Activated T-helper 9 cell treated with anti-CD3 and anti-CD28 coated beads, Interleukin-2, amount 50 U/mL, for 16 hours (primary cell): ENCODE results near the gene FGFR2.

ENCODE experiments used
- DNase-seq: peaks from one replicate; pipeline ENCODE4 v3.0.0-alpha.2; 2020; ENCODE audit warnings: low read depth

The FGFR2 gene

DNA sequence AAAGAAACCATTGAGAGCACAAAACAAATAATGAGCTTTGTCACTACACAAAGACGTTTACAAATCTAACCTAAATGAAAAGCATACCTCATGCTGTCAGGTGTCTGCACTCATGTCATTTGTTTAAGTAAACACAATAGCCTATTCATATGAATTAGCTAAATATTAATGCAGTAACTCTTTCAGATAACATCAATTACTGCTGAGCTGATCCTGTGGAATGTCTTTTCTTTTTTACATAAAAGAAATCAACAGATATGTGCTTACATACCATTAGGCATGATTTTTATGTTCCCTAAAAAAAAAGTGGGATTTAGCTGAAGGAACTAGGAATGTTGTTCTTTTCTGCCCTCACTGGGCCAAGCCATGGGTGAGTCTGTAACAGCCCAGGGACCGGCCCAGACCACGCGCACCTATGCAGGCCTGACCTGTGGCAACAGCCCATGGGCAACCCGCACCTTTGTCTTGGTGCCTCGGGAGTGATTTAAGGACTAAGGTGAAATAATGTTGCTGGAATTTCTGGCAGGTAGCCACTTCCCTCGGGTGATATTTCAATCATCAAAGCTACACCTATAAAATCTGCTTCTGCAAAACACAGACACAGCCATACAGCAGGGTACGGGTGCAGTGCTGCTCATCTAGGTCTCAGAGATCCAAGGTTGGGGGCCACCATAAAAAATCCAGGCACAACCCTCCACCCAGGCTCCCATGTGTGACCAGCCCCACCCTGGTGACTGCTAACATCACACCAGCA lies 44.6 kb downstream of the FGFR2 start:
- DNase-seq, result no peak

DNA sequence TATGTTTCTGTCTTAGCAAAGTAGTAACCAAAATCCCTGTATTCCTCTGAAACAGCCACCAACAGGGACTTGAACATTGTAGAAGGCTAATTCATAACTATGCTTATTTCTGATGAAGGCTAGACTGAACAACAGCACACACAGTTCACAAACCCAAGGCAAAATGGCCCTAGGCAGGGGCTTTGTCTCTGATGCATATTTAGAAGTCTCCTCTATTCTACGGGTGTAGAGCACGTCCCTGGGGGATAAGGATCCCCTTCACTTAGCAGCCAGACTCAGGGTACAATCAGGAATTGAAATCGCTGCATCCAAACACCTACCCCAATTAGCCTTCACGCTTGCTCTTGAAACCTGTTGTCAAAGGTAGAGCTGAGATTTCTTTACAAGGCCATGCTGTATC lies 45.5 kb downstream of the FGFR2 start:
- no peak for DNase-seq

DNA sequence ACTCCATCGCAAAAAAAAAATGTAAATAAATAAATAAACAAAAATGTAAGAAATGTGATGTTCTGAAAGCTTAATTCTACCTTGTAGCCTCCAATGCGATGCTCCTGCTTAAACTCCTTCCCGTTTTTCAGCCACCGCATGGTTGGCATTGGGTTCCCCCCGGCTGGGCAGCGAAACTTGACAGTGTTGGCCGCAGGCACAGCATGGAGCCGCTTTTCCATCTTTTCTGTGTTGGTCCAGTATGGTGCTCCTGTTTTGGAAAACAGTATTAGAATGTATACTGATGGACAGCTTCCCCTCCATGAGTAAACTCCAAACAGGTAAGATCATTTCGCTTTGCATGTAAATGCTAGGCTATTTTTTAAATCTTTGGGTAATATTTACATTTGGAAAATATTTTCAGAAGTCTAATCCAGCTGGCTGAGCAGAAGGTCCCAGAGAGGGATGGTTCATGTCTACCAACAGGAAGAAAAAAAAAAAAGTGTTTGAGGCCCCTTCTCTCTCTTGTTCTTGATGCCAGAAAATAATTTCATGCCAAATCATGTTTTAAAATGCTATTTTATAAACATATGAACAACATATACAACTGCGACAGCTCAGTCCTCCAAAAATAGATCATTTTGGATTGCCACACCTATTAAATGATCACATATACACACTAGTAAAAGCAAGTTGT lies 46.9 kb downstream of the FGFR2 start:
- no peak for DNase-seq

DNA sequence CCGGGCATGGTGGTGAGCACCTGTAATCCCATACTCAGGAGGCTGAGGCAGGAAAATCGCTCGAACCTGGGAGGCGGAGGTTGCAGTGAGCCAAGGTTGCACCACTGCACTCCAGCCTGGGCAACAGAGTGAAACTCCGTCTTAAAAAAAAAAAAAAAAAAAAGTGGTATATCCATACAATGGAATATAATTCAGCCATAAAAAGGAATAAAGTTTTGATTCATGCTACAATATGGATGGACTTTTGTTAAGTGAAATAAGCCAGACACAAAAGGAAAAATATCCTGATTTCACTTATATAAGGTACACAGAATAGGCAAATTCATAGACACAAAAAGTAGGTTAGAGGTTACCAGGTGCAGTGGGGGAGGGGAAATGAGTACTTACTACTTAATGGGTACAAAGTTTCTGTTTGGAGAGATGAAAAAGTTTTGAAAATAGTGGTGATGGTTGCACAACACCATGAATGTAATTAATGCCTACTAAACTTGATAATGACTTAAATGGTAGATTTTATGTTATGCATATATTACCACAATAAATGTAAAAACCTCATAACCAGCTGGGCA lies 53.9 kb downstream of the FGFR2 start:
- no peak for DNase-seq

GRCh38 chr10:121543545-121543944 lies 54.7 kb downstream of the FGFR2 start:
- DNase-seq, result no peak

DNA sequence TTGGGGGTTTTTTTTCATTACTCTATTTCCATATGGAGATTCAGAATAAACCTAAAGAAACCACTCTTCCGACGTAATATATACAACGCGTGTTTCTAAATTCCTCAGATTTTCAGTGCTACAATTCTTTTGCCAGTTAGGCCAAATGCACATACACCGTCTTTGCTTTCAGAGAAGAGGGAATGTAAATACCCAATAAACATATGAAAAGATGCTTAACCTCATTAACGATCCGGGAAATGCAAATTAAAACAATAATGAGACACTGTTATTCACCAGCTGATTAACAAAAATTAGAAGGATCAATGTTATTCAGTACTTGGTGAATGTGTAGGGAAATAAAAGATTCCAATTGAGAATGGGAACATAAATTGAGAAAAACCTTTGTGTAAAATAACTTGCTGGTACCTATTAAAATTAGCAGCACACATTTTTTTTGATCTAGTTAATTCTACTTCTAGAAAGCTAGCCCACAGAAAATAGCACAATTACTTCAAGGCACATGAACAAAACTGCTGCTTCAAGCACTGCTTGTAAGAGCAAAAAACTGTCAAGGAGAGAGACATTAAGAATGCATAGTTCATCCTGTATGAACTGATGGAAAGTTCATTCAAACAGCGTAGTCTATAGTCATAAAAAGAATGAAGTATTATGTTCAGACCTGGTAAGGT lies 56.7 kb downstream of the FGFR2 start:
- DNase-seq, result no peak

- DNase-seq, result no peak
Observed at GRCh38 chr10:121540732-121541395, 57.4 kb downstream of the FGFR2 start.

DNA sequence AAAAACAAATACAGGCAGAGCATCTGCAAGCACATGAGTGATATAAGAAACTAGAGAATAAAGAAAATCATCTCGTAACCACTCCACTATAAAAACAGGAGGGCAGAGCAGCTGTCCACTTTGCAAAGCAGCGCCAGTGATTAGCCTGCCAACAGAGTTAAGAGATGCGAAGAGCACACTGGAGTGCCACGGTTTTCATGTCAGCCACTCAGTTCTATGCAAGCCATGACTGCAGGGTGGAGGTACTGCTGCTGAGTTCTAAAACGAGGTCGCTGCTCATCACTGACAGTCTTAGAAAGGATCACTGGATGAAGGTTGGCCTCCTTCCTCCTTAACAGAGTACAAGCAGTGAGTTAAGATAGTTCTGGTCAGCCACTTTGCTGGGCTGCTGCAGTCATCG lies 58.5 kb downstream of the FGFR2 start:
- DNase-seq, result no peak

GRCh38 chr10:121536310-121536913 lies 61.8 kb downstream of the FGFR2 start:
- no peak for DNase-seq

DNA sequence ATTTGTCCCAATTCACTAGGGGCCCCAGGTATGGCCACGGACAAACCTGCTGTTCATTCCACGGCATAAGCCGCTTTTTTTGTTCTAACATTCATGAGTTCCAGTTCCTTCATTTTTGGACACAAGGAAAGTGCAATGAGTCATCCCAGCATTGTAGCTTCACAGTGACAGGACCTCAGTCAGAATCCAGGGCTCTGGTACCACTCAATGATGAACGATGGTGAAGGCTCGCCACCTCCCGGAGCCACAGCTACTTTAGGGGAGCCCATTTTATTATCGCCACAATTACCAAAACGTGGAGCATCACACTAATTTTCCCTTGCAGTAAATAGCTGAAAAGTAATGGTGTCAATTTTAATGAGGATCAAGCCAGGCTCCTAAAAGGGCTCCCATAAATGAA lies 62.9 kb downstream of the FGFR2 start:
- no peak for DNase-seq

DNA sequence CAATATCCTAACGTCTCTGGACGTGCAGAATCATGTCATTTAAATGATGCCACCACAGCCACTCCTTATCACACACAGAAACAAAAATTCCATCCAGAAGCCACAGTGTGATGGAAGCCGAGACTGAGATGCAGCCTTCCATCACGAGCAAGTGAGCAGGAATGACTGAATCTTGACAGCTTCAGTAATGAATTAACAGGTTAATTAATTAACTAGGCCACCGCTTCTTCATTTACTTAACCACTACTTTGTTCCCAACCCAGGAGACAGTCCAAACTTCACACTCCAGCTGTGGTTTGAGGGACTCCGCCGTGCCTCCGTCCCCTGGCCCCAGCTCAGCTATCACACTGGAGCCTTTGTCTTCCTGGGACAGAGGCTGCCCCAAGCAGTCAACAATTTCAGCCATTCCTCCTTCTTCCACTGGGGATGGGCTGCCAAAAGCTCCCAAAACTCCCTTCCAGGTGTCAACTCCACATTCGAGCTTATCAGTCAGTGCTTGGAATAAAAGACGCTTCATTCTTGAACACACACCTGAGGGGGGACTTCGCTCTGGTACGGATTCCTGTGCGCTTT lies 65.9 kb downstream of the FGFR2 start:
- DNase-seq, result no peak

- no peak for DNase-seq
Observed at GRCh38 chr10:121531830-121532178, 66.4 kb downstream of the FGFR2 start.

GRCh38 chr10:121531076-121531829 lies 67.0 kb downstream of the FGFR2 start:
- no peak for DNase-seq

- no peak for DNase-seq
Observed at GRCh38 chr10:121530481-121531075, 67.7 kb downstream of the FGFR2 start.

DNA sequence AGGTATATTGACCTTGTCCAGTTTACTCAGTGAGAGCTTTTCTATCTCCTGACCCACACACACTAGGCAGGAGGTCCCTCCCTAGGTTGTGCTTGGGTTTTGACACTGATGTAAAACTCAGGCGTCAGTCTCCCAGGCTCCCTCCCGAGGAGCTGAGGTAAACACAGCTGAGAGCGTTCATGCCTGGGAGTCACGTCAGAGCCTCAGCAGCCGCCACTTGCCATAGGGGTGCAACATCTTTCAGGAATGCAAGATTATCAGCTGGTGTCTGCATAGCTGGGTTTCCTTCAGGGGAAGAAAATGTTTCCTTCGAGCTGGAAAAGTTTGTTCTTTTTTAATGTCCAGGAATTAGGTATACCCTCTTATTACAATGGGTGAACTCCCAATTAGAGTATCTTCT lies 70.6 kb downstream of the FGFR2 start:
- DNase-seq, result no peak

GRCh38 chr10:121526801-121527221 lies 71.4 kb downstream of the FGFR2 start:
- no peak for DNase-seq

GRCh38 chr10:121526135-121526790 lies 72.0 kb downstream of the FGFR2 start:
- no peak for DNase-seq

GRCh38 chr10:121525251-121526134 lies 72.8 kb downstream of the FGFR2 start:
- no peak for DNase-seq
